Stimulated activated naive CD4-positive, alpha-beta T cell (primary cell): ENCODE data around the gene DUSP11.
"Not testable (repeated sequence)": the region's sequence is repeated elsewhere in the genome, so short reads cannot be mapped to it uniquely, and the experiment has no call there.

Source experiments
- DNase-seq, 6 experiments: peaks; one replicate each; lab custom pipeline; 2025; lab: John Stamatoyannopoulos, UW

Gene DUSP11

GRCh38 chr2:73779467-73780236, at the start of gene DUSP11:
TSS of gene DUSP11 (minus strand) at chr2:73780103. CDS start at chr2:73779974, 129 bp downstream.
- DNase-seq, result peak; percentile 92 to 97 (median 94)

GRCh38 chr2:73828818-73829570, 49.1 kb upstream of the DUSP11 start, which contains the start of gene STAMBP:
TSS of gene STAMBP (plus strand) at chr2:73828961. CDS start at chr2:73830857, 1,896 bp downstream.
- peak; percentile 82 to 93 (median 88) for DNase-seq

GRCh38 chr2:73828389-73828817, 48.5 kb upstream of the DUSP11 start:
- no peak for DNase-seq

- DNase-seq, result no peak
These were observed 47.9 kb upstream of the DUSP11 start for GRCh38 chr2:73827660-73828388.

- DNase-seq, result no peak
These were observed 47.1 kb upstream of the DUSP11 start for GRCh38 chr2:73827018-73827417.

- no peak for DNase-seq
These were observed 45.5 kb upstream of the DUSP11 start for GRCh38 chr2:73825408-73825807.

- DNase-seq, result peak in 5 of 6 experiments; percentile 5 to 67 (median 29)
These were observed 44.1 kb upstream of the DUSP11 start for GRCh38 chr2:73823916-73824523.

GRCh38 chr2:73823416-73823815, 43.5 kb upstream of the DUSP11 start:
- no peak for DNase-seq

- DNase-seq, result no peak
These were observed 43.1 kb upstream of the DUSP11 start for GRCh38 chr2:73822991-73823390.

GRCh38 chr2:73822276-73822675, 42.4 kb upstream of the DUSP11 start:
- DNase-seq, result no peak

GRCh38 chr2:73821669-73822068, 41.8 kb upstream of the DUSP11 start:
- no peak for DNase-seq

GRCh38 chr2:73821227-73821626, 41.3 kb upstream of the DUSP11 start:
- DNase-seq, result no peak

- DNase-seq, result no peak
These were observed 38.4 kb upstream of the DUSP11 start for GRCh38 chr2:73818296-73818695.

GRCh38 chr2:73812635-73813034, 32.7 kb upstream of the DUSP11 start:
- DNase-seq, result no peak

GRCh38 chr2:73811878-73812277, 32.0 kb upstream of the DUSP11 start:
- DNase-seq, result no peak

GRCh38 chr2:73783883-73784282, 4.0 kb upstream of the DUSP11 start, which contains the start of gene C2orf78:
TSS of gene C2orf78 (plus strand) at chr2:73784183. CDS start at chr2:73784310, 127 bp downstream.
- DNase-seq, result not testable (repeated sequence)

- DNase-seq, result not testable (repeated sequence)
These were observed 3.5 kb upstream of the DUSP11 start for GRCh38 chr2:73783402-73783801.

GRCh38 chr2:73780237-73780582, 307 bp upstream of the DUSP11 start:
- no peak for DNase-seq

GRCh38 chr2:73778867-73779466, 936 bp downstream of the DUSP11 start:
- DNase-seq, result peak in 1 of 6 experiments; percentile 4

GRCh38 chr2:73776869-73777519, 2.9 kb downstream of the DUSP11 start:
- no peak for DNase-seq

- DNase-seq, result no peak
These were observed 3.5 kb downstream of the DUSP11 start for GRCh38 chr2:73776381-73776780.
